ENCODE data around the gene TEX50.
"Not testable (repeated sequence)": the region's sequence is repeated elsewhere in the genome, so short reads cannot be mapped to it uniquely, and the experiment has no call there.

TEX50 gene

DNA sequence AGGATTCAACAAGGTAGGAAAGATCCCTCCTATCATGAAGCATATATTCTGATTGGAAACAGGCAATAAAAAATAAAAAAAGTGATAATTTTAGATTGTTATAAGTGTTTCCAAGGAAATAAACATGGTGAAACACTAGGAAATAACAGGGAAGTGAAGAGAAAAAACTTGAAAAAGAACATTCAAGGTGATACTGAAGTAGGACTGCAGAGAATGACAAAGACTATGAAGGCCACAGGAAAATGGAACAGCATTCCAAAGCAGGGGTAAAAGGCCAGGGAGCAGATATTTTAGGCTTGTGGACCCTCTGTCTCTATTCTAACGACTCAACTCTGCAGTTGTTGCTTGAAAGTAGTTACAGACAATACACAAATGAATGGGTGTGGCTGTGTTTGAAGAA, 26.6 kb downstream of the TEX50 start:
- DNase-seq (ENCODE audit: low spot score), result no peak

GRCh38 chr1:173663159-173663558, 28.0 kb downstream of the TEX50 start:
- no peak for DNase-seq (ENCODE audit: low spot score)

GRCh38 chr1:173666646-173667045, 31.5 kb downstream of the TEX50 start:
- DNase-seq (ENCODE audit: low spot score), result peak; percentile 31

GRCh38 chr1:173669491-173669941, 34.4 kb downstream of the TEX50 start, which contains the start of gene ANKRD45:
Gene ANKRD45 (minus strand): TSS chr1:173669851. CDS start chr1:173659418, 10,433 bp downstream.
- DNase-seq (ENCODE audit: low spot score), result peak; percentile 39

DNA sequence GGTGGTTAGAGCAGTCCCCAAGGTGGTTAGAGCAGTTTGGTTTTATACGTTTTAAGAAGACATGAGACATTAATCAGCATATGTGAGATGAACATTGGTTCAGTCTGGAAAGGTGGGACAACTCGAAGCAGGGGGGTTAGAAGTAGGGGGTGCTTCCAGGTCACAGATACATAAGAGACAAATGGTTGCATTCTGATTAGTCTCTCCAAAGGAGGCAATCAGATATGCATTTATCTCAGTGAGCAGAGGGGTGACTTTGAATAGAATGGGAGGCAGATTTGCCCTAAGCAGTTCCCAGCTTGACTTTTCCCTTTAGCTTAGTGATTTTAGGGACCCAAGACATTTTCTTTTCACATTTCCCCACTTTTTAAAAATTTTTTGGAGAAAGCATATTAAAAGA, 39.4 kb downstream of the TEX50 start:
- not testable (repeated sequence) for DNase-seq (ENCODE audit: low spot score)

GRCh38 chr1:173680152-173680551, 45.0 kb downstream of the TEX50 start:
- DNase-seq (ENCODE audit: low spot score), result not testable (repeated sequence)

DNA sequence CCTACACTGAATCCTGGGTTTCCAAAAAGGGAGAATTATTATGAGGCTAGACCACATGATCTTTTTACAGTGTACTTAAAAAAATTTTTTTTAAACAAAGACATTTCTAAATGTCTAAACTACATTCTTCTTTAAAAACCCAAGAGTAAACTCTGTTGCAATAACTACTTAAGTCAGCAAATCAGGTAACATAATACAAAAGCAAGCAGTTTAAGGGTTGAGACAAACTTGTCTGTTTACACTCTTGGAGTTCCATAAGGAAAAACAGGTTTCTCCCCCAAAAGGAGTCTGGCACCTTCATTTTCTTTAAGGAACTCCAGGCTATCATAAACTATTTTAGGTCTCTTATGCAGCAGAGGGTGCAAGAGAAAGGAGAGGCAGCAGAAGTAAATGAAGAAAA, 47.0 kb downstream of the TEX50 start:
- no peak for DNase-seq (ENCODE audit: low spot score)

- not testable (repeated sequence) for DNase-seq (ENCODE audit: low spot score)
These were observed 48.7 kb downstream of the TEX50 start for GRCh38 chr1:173683838-173684237.

DNA sequence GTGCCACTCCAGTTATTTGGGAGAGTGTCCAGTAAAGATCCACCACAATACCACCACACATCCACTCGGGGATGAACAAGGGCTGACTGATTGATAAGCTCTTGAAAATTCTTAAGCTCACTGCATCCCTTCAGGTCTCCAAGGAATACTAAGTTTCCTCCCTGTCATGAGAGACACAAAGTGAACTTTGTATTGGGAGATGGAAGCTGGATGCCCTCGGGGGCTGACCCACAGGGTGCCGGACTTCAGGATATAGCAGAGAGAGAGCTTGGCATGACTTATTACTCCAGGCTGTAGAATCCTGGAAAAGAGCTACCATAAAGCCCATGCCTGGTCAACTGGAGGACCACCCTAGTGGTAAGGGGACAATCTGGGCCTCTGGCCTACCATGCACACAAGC, 50.0 kb downstream of the TEX50 start:
- DNase-seq (ENCODE audit: low spot score), result not testable (repeated sequence)
